ENCODE measurements around the gene RAB22A.
"Not testable (repeated sequence)": the region's sequence is repeated elsewhere in the genome, so short reads cannot be mapped to it uniquely, and the experiment has no call there.

The RAB22A gene

DNA sequence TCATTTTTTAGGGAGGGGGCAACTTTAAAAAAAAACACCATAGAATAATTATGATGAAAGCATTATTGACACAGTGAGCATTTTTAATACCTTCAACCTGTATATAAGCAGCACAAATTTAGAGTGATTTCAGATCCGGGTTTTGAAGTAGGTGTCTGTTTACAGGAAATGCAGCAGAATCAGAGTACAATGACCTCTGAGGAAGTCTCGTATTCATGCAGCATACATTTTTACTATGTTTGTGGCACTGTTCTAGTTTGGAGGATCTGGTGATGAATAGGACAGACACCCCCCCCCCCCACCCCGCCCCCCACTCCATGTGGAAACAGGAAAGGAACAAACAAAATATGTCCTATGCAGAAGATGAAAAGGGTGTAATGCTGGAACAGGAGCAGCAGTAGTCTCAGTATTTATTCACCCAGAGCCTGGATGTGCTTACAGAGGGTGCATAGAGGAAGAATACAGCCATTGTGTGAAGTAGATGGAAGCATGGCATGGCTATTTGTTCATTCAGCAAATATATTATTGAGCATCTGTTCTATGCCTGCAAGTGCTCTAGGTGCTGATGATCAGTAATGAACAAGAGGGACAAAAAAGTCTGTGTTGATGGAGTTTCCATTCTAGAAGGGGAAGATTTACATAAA lies 99.2 kb downstream of the RAB22A start:
- H3K4me1 ChIP-seq (ENCODE audit: low read depth, poor library complexity, severe bottlenecking), result peaks cover 32% of the 10 kb centered on the region
- H3K4me2 ChIP-seq, result 0 out of 2 replicates have a peak overlapping the region, but pooled peaks have one; percentile 7
- H3K4me3 ChIP-seq (IDR thresholded peaks at IDR 0.05; ENCODE audit: insufficient read depth, low read depth, low read length), result no peak overlapping the region
- no peak overlapping the region for H3K9ac ChIP-seq
- H3K79me2 ChIP-seq (ENCODE audit: insufficient read depth, low read depth), result peaks cover 89% of the 10 kb centered on the region
- no peak overlapping the region for H2AFZ ChIP-seq (ENCODE audit: low read depth)
- H4K20me1 ChIP-seq (ENCODE audit: insufficient read depth), result peaks cover 45% of the 10 kb centered on the region
- H3K27me3 ChIP-seq (ENCODE audit: insufficient read depth, low read depth), result no peaks in the 10 kb centered on the region
- no peak overlapping the region for H3K27ac ChIP-seq
- H3K36me3 ChIP-seq (ENCODE audit: insufficient read depth), result no peaks in the 10 kb centered on the region
- TF ChIP-seq, protein P1, sequence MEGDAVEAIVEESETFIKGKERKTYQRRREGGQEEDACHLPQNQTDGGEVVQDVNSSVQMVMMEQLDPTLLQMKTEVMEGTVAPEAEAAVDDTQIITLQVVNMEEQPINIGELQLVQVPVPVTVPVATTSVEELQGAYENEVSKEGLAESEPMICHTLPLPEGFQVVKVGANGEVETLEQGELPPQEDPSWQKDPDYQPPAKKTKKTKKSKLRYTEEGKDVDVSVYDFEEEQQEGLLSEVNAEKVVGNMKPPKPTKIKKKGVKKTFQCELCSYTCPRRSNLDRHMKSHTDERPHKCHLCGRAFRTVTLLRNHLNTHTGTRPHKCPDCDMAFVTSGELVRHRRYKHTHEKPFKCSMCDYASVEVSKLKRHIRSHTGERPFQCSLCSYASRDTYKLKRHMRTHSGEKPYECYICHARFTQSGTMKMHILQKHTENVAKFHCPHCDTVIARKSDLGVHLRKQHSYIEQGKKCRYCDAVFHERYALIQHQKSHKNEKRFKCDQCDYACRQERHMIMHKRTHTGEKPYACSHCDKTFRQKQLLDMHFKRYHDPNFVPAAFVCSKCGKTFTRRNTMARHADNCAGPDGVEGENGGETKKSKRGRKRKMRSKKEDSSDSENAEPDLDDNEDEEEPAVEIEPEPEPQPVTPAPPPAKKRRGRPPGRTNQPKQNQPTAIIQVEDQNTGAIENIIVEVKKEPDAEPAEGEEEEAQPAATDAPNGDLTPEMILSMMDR (conservative IDR thresholded peaks at IDR 0.05; ENCODE audit: low read depth, low read length), result no peak

DNA sequence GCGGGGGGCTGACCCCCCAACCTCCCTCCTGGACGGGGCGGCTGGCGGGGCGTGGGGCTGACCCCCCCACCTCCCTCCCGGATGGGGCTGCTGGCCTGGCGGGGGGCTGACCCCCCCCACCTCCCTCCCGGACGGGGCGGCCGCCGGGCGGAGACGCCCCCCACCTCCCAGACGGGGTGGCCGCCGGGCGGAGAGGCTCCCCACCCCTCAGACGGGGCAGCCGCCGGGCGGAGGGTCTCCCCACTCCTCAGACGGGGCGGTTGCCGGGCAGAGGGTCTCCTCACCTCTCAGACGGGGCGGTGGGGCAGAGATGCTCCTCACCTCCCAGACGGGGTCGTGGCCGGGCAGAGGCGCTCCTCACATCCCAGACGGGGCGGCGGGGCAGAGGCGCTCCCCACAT lies 104.7 kb downstream of the RAB22A start:
- not testable (repeated sequence) for H3K4me1 ChIP-seq (ENCODE audit: low read depth, poor library complexity, severe bottlenecking); H3K4me2 ChIP-seq; H3K4me3 ChIP-seq (IDR thresholded peaks at IDR 0.05; ENCODE audit: insufficient read depth, low read depth, low read length); H3K9ac ChIP-seq; H3K27ac ChIP-seq; H3K27me3 ChIP-seq (ENCODE audit: insufficient read depth, low read depth); H3K36me3 ChIP-seq (ENCODE audit: insufficient read depth); H2AFZ ChIP-seq (ENCODE audit: low read depth)
- Histone ChIP-seq H4K20me1 (ENCODE audit: insufficient read depth) (peaks cover 19% of the 10 kb centered on the region), H3K79me2 (ENCODE audit: insufficient read depth, low read depth) (peaks cover 72% of the 10 kb centered on the region)

DNA sequence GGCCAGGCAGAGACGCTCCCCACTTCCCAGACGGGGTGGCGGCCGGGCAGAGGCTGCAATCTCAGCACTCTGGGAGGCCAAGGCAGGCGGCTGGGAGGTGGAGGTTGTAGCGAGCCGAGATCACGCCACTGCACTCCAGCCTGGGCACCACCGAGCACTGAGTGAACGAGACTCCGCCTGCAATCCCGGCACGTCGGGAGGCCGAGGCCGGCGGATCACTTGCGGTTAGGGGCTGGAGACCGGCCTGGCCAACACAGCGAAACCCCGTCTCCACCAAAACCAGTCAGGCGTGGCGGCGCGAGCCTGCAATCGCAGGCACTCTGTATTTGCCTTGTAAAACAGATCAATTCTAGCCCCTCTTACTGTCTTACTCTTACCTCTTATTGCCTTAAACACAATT lies 105.3 kb downstream of the RAB22A start:
- H4K20me1 ChIP-seq (ENCODE audit: insufficient read depth), result peaks cover 13% of the 10 kb centered on the region; the same call in 1 of the 2 replicates
- not testable (repeated sequence) for H3K9ac ChIP-seq; H3K4me1 ChIP-seq (ENCODE audit: low read depth, poor library complexity, severe bottlenecking); H3K36me3 ChIP-seq (ENCODE audit: insufficient read depth); H3K4me3 ChIP-seq (IDR thresholded peaks at IDR 0.05; ENCODE audit: insufficient read depth, low read depth, low read length); H3K4me2 ChIP-seq; H3K27ac ChIP-seq; H2AFZ ChIP-seq (ENCODE audit: low read depth); H3K27me3 ChIP-seq (ENCODE audit: insufficient read depth, low read depth)
- H3K79me2 ChIP-seq (ENCODE audit: insufficient read depth, low read depth), result peaks cover 70% of the 10 kb centered on the region

DNA sequence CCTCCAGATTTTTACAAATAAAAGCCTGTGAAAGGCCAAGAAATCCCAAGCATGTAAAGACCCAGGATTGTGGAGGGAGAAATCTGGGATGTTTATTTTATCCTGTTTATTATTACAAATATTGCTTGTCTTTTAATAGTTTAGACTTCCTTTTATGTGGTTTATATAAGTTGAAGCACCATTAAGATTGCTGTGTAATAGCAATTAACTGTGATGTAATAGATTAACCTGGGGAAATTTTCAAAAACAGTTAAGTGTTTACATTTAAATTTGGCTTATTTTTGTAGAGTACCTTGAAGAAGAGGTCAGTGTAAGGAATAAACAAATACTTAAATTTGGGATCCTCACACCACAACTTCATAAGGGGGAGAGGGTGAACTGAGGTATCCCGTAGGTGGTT lies 106.5 kb downstream of the RAB22A start:
- no peak overlapping the region for H3K4me2 ChIP-seq
- H3K27me3 ChIP-seq (ENCODE audit: insufficient read depth, low read depth), result no peaks in the 10 kb centered on the region
- H3K4me1 ChIP-seq (ENCODE audit: low read depth, poor library complexity, severe bottlenecking), result no peaks in the 10 kb centered on the region
- H4K20me1 ChIP-seq (ENCODE audit: insufficient read depth), result 0 out of 2 replicates have a peak, but pooled peaks cover 2% of the 10 kb centered on the region
- H2AFZ ChIP-seq (ENCODE audit: low read depth), result no peak overlapping the region
- no peak overlapping the region for H3K9ac ChIP-seq
- TF ChIP-seq, protein P1 (conservative IDR thresholded peaks at IDR 0.05; ENCODE audit: low read depth, low read length), result no peak
- H3K27ac ChIP-seq, result no peak overlapping the region
- H3K4me3 ChIP-seq (IDR thresholded peaks at IDR 0.05; ENCODE audit: insufficient read depth, low read depth, low read length), result no peak overlapping the region
- H3K36me3 ChIP-seq (ENCODE audit: insufficient read depth), result no peaks in the 10 kb centered on the region; the same call in 1 of the 2 replicates
- peaks cover 58% of the 10 kb centered on the region for H3K79me2 ChIP-seq (ENCODE audit: insufficient read depth, low read depth)

DNA sequence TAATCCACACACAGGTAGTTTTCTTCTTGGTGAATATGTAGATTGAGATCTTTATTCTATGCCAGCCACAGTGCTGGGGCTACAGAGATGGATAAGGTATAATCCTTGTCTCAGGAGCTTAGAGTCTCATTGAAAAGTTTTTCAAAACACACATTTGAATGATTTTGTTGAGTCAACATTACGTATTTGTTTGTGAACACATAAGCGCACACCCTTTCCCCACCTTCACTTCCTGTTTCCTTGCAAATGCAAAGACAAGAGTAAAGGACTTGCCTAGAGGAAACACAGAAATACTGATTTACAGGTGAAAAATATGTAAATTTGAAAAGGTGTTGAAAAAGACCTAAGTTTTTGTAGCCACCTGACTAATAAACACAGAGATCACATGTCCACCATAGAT lies 107.3 kb downstream of the RAB22A start:
- Histone ChIP-seq H3K27me3 (ENCODE audit: insufficient read depth, low read depth) (no peaks in the 10 kb centered on the region), H4K20me1 (ENCODE audit: insufficient read depth) (no peaks in the 10 kb centered on the region), H2AFZ (ENCODE audit: low read depth) (no peak overlapping the region), H3K9ac (no peak overlapping the region), H3K36me3 (ENCODE audit: insufficient read depth) (no peaks in the 10 kb centered on the region; the same call in 1 of the 2 replicates), H3K4me2 (no peak overlapping the region), H3K27ac (no peak overlapping the region), H3K4me1 (ENCODE audit: low read depth, poor library complexity, severe bottlenecking) (no peaks in the 10 kb centered on the region), H3K79me2 (ENCODE audit: insufficient read depth, low read depth) (peaks cover 50% of the 10 kb centered on the region), H3K4me3 (IDR thresholded peaks at IDR 0.05; ENCODE audit: insufficient read depth, low read depth, low read length) (no peak overlapping the region)
- TF ChIP-seq, protein P1 (conservative IDR thresholded peaks at IDR 0.05; ENCODE audit: low read depth, low read length), result no peak

Measured in KMS-11 (cell line).